GM19372 (cell line): ENCODE data around the gene ROM1.
"Not testable (repeated sequence)": the region's sequence is repeated elsewhere in the genome, so short reads cannot be mapped to it uniquely, and the experiment has no call there.

Experiments used
- ATAC-seq: cut with Tn5 transposase; IDR thresholded peaks from one replicate; pipeline ENCODE4 v1.9.1; 2021; ENCODE audit warnings: mild to moderate bottlenecking, low read depth, moderate library complexity; ENCODE audit not compliant: unreplicated experiment

The ROM1 gene

DNA sequence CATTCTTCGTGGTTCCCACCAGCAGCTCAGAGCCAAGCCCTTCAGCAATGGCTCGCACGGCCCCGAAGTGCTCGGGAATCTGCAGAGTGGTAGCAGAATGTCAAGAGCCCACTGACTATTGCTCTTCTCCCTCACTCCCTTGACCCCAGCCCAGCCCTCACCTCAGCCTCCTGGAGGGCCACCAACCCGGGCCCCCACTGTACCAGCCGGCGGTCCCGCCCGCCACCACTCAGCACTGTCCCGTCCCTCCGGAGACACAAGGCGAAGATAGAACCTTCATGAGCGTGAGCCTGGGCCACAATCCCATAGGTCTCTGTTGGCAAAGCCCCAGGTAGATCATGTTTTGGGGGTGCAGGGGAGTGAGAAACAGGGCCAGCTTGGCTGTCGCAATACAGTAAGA lies 7.2 kb upstream of the ROM1 start:
- ATAC-seq, result no peak

DNA sequence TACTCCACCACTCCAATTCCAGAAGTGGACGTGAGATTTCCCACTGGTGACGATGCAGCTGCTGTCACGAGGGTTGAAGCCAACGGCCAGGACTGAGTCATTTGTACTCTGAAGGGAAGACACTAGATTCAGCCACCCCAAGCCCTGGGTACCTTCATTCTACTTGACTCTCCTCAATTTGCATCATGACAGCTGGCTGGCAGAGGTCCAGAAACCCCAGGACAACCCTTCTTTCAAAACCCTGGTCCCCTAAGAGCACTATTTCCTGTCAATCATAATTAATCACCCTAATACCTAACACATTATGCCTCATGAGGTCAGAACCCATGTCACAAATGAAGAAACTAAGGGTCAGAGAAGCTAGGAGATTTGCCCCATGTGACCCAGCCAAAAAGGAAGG lies 5.3 kb upstream of the ROM1 start:
- ATAC-seq, result no peak

DNA sequence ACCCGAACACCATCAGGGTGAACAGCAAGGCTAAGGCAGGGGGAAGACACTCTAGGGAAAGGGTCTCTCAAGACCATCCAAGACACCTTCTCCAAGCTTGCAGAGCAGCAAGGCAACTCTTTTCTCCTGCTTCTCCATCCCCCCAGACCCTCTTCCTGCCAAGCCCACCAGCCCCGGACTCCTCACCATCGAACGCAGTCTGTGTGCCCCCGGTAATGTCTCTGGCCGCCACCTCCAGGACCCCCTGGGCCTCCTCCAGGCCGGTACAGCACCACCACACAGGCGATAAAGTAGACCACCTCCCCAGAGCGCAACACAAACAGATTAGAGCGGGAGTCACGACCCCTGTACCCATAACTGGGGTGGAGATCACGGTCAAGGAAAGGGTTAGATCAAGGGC lies 4.3 kb upstream of the ROM1 start:
- ATAC-seq, result no peak

DNA sequence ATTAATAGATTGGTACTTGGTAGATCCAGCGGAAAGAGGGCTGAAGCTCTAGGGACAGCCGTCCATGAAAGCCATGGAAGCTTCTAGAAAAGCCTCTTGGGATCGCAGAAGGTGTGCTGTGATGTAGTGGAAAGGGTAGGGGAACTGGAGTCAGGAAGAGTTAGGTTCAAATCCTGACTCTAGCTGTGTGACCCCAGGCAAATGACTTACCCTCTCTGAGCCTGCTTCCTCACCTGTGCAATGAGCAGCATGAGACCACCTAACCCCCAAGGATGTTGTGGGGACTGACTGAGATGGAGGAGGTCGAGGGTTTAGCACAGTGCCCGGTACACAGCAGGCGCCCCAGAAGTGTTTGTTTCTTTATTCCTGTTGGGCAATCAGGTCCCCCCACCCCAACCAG lies 2.7 kb upstream of the ROM1 start:
- ATAC-seq, result no peak

DNA sequence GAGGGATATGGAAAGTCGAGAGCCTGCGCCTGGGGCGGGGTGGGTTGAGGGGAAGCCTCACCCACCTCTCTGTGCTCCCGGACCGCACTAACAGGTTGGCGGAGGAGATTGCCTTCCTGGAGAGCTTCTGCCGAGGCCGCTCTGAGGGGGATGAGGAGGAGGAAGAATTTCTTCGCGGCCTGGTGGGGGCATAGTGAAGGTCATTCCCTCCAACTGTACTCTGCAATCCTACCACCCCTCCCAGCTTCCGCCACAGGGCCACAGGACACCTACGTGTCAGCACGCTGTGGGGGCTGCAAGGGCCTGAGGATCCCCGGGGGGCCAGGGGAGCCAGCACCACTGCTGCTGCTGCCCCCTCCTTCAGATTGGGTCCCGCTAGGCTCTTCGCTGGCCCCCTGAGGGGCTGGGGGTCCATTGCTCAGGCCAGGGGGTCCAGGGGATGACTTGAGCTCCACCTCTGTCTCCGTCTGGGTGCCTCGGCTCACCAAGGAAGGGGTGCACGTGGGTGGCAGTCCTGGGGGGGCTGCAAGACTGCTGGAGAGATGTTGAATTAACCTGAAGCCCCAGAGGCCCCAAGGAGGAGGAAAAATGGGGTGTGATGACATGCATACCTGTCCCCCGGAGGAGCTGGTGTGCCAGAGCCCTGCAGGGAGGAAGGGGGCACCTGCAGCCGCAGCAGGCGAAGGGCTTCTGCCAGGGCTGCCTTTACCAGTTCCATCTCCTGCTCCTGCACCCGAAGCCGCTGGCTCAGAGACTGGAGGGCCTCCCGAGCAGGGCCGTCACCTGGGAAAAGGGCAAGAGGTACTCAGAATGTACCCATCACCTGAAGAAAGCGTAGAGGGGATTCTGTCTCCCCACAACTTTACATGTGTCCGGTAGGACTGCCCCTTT lies 2.0 kb upstream of the ROM1 start:
- no peak for ATAC-seq

DNA sequence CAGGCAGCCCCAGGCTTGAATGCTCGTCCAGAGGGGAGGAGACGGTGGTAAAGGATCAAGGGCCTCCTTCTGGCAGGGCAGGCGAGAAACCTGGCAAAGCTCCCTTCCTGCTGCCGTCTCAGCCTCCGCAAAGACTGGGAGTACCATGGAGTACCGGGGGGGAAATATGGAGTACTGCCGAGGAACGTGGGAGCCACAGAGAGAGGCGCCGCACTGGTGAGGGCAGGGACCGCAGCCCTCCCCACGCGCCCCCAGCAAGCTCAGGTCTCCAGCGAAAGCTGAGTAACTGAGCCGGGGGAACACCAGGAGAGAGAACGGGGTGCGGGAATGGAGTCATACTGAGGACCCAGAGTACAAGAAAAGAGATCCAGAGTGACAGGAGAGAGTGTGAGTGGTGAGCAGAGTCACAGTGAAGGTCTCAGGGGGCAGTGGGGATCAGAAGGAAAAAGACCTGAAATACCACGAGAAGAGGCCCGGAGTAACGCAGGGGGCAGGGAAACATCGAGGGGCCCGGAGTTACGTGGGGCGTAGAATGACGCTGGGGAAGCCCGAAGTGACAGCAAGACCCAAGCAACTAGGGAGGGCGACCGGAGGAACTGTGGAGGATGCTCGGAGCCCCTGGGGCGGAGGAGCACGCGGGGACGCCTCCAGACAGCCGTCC lies 1.2 kb upstream of the ROM1 start:
- ATAC-seq, result peak; percentile 19

DNA sequence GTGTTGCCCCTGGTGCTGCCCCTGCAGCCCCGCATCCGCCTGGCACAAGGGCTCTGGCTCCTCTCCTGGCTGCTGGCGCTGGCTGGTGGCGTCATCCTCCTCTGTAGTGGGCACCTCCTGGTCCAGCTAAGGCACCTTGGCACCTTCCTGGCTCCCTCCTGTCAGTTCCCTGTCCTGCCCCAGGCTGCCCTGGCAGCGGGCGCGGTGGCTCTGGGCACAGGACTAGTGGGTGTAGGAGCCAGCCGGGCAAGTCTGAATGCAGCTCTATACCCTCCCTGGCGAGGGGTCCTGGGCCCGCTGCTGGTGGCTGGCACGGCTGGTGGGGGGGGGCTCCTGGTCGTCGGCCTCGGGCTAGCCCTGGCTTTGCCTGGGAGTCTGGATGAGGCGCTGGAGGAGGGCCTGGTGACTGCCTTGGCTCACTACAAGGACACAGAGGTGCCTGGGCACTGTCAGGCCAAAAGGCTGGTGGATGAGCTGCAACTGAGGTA lies 278 bp downstream of the ROM1 start:
- ATAC-seq, result no peak

DNA sequence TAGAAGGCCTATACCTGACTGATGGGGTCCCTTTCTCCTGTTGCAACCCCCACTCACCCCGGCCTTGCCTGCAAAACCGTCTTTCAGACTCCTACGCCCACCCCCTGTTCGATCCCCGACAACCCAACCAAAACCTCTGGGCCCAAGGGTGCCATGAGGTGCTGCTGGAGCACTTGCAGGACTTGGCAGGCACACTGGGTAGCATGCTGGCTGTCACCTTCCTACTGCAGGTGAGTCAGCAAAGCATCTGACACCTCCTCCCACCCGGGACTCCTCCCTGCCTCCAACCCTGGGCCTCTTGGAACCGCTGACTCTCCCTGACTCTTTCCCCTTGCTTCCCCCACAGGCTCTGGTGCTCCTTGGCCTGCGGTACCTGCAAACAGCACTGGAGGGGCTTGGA lies 1.2 kb downstream of the ROM1 start:
- ATAC-seq, result no peak

DNA sequence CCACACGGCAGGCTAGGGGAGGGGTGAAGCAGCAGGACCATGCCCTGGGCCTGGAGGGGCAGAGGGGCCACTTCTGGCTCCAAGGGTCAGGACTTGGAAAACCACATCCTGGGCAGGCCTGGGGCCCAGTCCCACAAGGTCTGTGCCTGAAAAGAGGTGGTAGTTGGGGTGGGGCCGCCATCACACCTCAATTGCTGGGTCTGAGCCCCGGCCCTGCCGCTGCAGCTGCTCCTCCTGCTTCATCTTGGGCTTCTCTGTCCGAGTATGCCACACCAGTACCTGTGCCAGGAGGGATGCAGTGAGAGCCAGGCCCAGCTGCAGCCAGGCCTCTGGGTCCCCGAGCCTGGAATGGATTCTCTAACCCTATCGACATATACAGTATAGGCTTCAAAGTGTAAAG lies 2.5 kb downstream of the ROM1 start:
- no peak for ATAC-seq

DNA sequence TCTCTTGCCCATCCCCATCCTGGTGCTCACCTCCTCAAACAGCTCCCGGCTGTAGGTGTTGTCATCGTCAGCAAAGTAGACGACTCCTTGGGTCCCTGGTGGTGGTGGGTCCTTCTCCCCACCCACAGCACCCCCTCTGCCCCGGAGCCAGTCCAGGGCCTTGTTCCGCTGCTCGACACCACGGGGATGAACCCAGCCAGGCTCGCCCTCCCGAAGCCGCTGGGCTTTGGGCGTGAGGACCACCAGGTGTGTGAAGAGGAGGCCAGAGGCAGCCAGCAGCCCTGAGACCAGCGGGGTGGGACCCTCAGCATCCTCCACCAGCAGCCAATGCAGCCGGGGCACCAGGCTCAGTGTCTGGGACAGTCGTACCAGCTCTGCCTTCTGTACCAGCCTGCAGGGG lies 3.9 kb downstream of the ROM1 start:
- not testable (repeated sequence) for ATAC-seq

DNA sequence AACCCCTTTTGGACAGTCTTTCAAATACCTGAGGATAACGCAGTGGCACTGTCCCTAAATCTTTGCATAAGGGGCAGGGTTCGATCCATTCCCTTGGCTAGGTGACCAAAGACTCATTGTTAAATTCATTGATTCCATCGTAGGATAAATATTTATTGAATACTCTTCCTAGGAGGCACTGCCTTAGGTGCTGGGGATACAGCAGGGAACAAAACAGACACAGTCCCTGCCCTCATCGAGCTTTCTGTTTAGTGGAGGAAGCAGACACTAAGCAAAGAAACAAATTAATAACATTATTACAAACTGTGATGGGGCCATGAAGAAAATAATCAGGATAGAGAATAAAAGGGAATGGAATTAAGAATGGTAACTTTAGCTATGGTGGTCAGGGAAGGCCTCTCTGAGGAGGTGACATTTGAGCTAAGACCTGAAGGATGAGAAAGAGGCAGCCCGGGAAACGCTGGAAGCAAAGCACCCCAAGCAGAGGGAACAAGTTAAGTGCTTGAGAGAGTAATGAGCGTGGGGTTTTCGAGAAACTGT lies 8.0 kb downstream of the ROM1 start:
- ATAC-seq, result no peak

DNA sequence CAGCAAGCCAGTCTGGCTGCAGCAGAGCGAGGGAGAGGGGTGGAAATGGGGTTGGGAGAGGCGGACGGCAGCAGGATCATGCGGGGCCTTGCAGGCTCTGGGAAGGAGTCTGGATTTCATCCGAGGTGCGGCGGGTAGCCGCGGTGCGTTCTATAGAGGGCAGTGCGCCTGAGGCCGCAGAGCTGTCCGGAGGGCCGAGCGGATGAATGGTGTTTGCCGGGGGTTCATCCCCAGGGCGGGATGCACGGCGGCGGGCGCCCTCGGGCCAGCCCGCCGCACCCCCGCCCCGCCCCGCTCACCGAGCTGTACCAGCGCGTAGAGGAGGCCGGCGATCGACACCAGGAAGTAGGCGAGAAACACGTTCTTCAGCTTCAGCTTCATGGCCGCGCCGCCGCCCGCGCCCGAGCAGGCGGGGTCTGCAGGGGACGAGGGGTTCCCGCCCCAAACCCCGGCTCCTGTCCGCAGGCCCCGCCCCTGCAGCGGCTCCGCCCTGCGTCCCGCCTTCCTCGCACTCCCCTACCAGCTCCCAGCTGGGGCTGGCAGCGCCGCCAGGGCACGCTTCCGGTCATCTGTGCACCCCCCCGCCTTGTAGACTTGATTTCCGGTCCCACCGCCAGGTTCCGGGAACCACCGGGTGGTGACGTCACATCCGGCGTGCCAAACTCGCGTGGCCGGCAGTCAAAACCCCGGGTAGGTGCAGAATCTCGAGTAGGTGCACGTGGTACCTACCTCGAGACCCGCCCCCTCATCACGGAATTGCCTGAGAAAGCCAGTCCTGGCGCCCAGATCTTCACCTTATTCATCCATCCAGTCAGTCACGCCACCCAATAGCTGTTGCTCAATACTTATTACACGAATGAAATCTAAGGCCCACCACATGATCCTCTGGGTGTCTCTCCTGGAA lies 8.8 kb downstream of the ROM1 start, which contains the start of gene B3GAT3:
Gene B3GAT3, minus strand, starts transcription at position 420 of the 904 bp plus-strand sequence. Its CDS starts 39 bp downstream, at position 381.
- peak; percentile 96 for ATAC-seq

DNA sequence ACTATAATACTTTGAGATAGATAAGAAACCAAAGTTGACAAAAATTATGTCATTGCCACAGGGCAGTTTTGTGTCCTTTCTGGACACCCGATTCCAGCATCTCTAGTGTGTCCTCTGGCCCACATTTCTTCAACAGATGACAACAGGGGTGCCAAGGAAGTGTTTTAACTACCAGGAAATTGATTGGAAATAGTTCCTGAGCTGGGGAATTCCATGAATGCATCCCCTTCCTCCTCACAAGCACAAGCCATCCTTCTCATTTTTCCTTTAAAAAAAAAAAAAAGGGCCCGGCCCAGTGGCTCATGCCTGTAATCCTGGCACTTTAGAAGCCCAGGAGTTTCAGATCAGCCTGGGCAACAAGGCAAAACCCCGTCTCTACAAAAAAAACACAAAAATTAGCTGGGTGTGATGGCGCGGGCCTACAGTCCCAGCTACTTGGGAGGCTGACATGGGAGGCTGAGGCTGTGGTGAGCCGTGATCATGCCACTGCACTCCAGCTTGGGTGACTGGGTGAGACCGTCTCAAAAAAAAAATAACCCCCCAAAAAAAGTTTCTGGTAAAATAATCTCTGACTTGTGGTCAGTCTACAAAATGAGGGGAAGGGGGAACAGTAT lies 9.5 kb downstream of the ROM1 start:
- ATAC-seq, result no peak

DNA sequence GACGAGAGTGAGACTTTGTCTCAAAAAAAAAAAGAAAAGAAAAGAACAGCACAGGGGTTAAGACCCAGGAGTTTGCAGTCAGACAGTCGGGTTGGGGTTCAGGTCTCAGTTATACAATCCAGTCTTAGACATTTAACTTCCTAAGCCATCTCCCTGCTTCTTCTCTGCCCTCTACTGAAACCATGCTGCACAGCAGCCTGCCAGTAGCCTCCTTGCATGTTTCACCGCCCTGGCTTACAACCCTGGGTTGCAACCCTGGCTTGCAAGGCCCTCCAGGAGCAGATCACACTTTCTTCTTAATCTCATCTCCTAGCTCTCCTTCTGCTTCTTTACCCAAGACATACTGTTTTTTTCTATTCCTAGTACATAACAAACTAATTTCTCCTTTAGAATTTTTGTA lies 14.7 kb downstream of the ROM1 start:
- no peak for ATAC-seq

DNA sequence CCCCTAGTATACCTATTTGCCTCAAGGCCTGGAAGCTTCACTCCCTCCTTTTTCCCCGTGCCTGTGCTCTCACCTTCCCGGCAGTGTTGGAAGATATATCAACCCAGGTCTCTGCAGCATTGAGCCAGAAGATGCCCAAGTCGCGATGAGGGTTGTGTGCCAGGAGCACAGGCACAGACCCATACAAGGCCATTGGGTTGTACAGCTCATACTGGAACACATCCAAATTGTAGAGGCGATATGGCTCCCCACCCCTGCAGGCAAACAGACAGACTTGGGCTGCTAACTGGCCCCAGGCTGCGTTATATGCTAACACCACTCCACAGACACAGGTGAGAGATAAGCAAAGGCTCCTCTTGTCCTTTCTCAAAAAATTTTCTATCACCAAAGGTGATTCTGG lies 19.4 kb downstream of the ROM1 start:
- no peak for ATAC-seq

DNA sequence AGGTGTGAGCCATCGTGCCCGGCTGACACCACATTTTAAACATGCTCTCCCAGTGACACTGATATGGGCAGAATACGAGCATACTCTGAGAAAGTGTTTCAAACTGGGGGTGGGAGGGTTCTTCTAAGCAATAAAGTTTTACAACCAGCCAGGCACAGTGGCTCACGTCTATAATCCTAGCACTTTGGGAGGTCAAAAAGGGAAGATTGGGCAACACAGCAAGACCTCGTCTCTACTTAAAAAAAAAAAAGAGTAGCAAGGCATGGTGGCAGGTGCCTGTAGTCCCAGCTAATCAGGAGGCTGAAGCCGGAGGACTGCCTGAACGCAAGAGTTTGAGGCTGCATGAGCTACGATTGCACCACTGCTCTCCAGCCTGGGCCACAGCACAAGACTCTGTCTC lies 31.2 kb downstream of the ROM1 start:
- ATAC-seq, result no peak

DNA sequence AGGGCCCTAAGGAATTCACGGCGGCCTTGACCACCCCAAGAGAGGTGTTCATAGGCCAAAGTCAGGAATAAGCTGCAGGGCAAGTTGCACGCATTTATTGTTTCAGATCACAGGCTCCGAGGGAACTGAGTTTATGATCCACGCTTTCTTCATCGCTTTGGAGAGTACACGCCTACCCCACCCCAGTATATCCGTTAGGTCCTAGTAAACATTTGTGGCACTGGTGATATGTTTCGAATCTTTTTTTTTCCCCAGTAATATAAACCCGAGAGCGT lies 32.6 kb downstream of the ROM1 start:
- ATAC-seq, result no peak

DNA sequence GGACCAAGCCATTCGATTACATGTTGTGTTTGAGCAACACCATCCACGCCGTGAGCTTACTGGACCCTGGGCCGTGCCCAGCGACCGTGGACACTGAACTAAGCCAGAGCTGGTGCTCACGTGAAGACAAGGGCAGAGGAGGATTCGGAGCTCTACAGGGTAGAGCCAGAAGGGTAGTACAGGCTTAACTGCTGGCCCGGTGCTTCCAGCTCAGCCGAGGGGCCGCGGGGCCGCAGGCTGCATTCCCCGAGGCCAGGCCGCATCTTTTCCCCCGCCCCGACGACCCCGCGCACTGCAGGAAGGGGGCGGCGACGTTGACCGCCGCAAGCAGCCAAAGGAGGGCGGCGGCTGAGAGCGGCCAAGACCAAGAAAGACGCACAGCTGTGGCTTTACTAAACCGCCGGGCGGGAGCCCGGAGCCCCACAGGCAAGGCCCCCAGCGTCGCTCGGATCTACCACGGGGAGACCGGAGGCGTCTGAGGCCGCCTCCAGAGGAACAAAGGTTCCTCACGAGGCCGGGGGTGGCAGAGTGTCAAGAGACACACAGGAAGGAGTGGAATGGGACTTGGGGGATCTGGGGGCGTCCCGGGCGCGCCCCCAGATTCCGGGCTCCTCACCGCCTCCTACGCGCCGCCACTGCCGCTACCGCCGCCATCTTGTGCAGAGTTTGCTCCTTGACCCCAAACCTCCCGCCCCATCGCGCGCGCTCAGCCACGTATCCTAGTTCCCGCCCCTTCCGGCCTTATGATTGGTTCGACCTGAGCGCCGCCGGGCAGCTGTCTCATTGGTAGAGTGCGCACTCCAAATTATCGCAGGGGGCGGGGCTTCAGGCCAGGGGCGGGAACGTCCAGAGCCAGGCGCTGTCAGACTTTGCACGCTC lies 33.1 kb downstream of the ROM1 start, which contains the start of gene GANAB:
Gene GANAB, minus strand, starts transcription at position 668 of the 879 bp plus-strand sequence. Its CDS starts 14 bp downstream, at position 654.
- peak; percentile 98 for ATAC-seq
